Activated CD4-positive, alpha-beta T cell treated with anti-CD3 and anti-CD28 coated beads, Interleukin-2, Interleukin-6, amounts not matched to agents 100 ng/mL and 50 ng/mL, durations not matched to agents 16 hours and 8 hours (primary cell): ENCODE measurements around the gene CLK3.
"Not testable (repeated sequence)": the region's sequence is repeated elsewhere in the genome, so short reads cannot be mapped to it uniquely, and the experiment has no call there.

ENCODE experiments used
- DNase-seq: peaks from one replicate; pipeline ENCODE4 v3.0.0-alpha.2; 2020

CLK3 gene

GRCh38 chr15:74621936-74622335 is 6.3 kb downstream of the CLK3 start:
- no peak for DNase-seq

- no peak for DNase-seq
These were observed 7.1 kb downstream of the CLK3 start for GRCh38 chr15:74622758-74623157.

GRCh38 chr15:74624020-74624602 is 8.5 kb downstream of the CLK3 start:
- no peak for DNase-seq

- no peak for DNase-seq
These were observed 10.1 kb downstream of the CLK3 start for GRCh38 chr15:74625693-74626092.

GRCh38 chr15:74626336-74626735 is 10.7 kb downstream of the CLK3 start:
- DNase-seq = no peak

GRCh38 chr15:74626752-74627692 is 11.4 kb downstream of the CLK3 start:
- no peak for DNase-seq

- no peak for DNase-seq
These were observed 12.1 kb downstream of the CLK3 start for GRCh38 chr15:74627766-74628165.

GRCh38 chr15:74628199-74628598 is 12.6 kb downstream of the CLK3 start:
- DNase-seq = no peak

- no peak for DNase-seq
These were observed 13.3 kb downstream of the CLK3 start for GRCh38 chr15:74628949-74629348.

- not testable (repeated sequence) for DNase-seq
These were observed 14.1 kb downstream of the CLK3 start for GRCh38 chr15:74629696-74630095.

- no peak for DNase-seq
These were observed 14.8 kb downstream of the CLK3 start for GRCh38 chr15:74630284-74631086.

GRCh38 chr15:74631087-74631385 is 15.4 kb downstream of the CLK3 start:
- DNase-seq = no peak

GRCh38 chr15:74631408-74631807 is 15.8 kb downstream of the CLK3 start:
- no peak for DNase-seq

GRCh38 chr15:74631935-74632560 is 16.4 kb downstream of the CLK3 start:
- peak; percentile 72 for DNase-seq

- no peak for DNase-seq
These were observed 17.0 kb downstream of the CLK3 start for GRCh38 chr15:74632601-74633000.

- no peak for DNase-seq
These were observed 18.1 kb downstream of the CLK3 start for GRCh38 chr15:74633781-74634180.

- peak; percentile 85 for DNase-seq
These were observed 19.6 kb downstream of the CLK3 start for GRCh38 chr15:74635228-74635627.

GRCh38 chr15:74636984-74637383 is 21.3 kb downstream of the CLK3 start:
- no peak for DNase-seq

GRCh38 chr15:74641151-74641550 is 25.5 kb downstream of the CLK3 start:
- DNase-seq = no peak

GRCh38 chr15:74642348-74642733 is 26.7 kb downstream of the CLK3 start:
- DNase-seq = no peak

- no peak for DNase-seq
These were observed 27.4 kb downstream of the CLK3 start for GRCh38 chr15:74642734-74643664.

GRCh38 chr15:74643665-74644204 is 28.1 kb downstream of the CLK3 start:
- no peak for DNase-seq
